K562 (cell line): Measurements from ENCODE around the gene NELFE. TPM values are rescaled to one million over a fixed set of nuclear protein-coding genes. Genes with fewer than 3 reads are reported as not detected.

Source experiments
- ARHGAP35 ChIP-seq: fragments of 450-650 bp; IDR thresholded peaks from 2 replicates; pipeline ENCODE4 v1.6.1; 2018; ENCODE audit not compliant: partially characterized antibody
- BACH1 ChIP-seq: fragments of 200-800 bp; sonication (Bioruptor generic); IDR thresholded peaks from 2 replicates; pipeline ENCODE4 v1.6.1; 2016; ENCODE audit warnings: missing genetic modification characterization, missing compliant biosample characterization
- CCAR2 ChIP-seq: fragments of 200-400 bp; formaldehyde crosslinking; IDR thresholded peaks from 2 replicates; pipeline ENCODE4 v1.6.1; 2017; ENCODE audit warnings: mild to moderate bottlenecking, low read depth, low read length
- CEBPG ChIP-seq, 3 experiments: fragments of 200-800 bp in 1 of 3; sonication (Bioruptor generic) in 1 of 3; sonication (generic) in 1 of 3; formaldehyde crosslinking in 1 of 3; IDR thresholded peaks in 2 of 3; conservative IDR thresholded peaks in 1 of 3; 2 replicates each; pipeline versions ENCODE4 v1.6.1 to v1.8.0; 2016 to 2022; ENCODE audit warnings: missing compliant biosample characterization in 2 of 3, missing genetic modification characterization in 2 of 3, mild to moderate bottlenecking in 1 of 3, missing genetic modification reagents in 1 of 3
- FOXP1 ChIP-seq: sonication (generic); formaldehyde crosslinking; IDR thresholded peaks from 2 replicates; pipeline ENCODE4 v1.8.0; 2022; ENCODE audit warnings: mild to moderate bottlenecking, missing genetic modification reagents
- HNRNPK ChIP-seq: fragments of 200-400 bp; formaldehyde crosslinking; IDR thresholded peaks from one replicate; pipeline ENCODE4 v1.6.1; 2018; ENCODE audit warnings: mild to moderate bottlenecking, low read depth, low read length; ENCODE audit not compliant: poor library complexity, severe bottlenecking
- MXI1 ChIP-seq: IDR thresholded peaks from 2 replicates; pipeline ENCODE4 v1.6.1; 2011; ENCODE audit warnings: low read depth, mild to moderate bottlenecking, improper control_type of control experiment, low read length
- PHB ChIP-seq: fragments of 250-450 bp; sonication (Bioruptor Pico); IDR thresholded peaks from 2 replicates; pipeline ENCODE4 v1.5.0; 2021
- PRMT5 ChIP-seq: sonication (generic); formaldehyde crosslinking; IDR thresholded peaks from 2 replicates; pipeline ENCODE4 v1.5.0; 2020; ENCODE audit warnings: missing genetic modification reagents
- SMAD2 ChIP-seq: fragments of 150-350 bp; IDR thresholded peaks from 2 replicates; pipeline ENCODE4 v1.6.1; 2014; ENCODE audit warnings: low read depth, mild to moderate bottlenecking, low read length
- SPI1 ChIP-seq: IDR thresholded peaks from 2 replicates; pipeline ENCODE4 v1.6.1; 2011; ENCODE audit warnings: low read depth, low read length, control low read depth, borderline replicate concordance
- ZBTB17 ChIP-seq: fragments of 450-650 bp; formaldehyde crosslinking; IDR thresholded peaks from 2 replicates; pipeline ENCODE4 v1.4.0; 2020; ENCODE audit warnings: mild to moderate bottlenecking
- ZFP30 ChIP-seq: fragments of 250-450 bp; sonication (Bioruptor Pico); IDR thresholded peaks from 2 replicates; pipeline ENCODE4 v1.8.0; 2022; ENCODE audit warnings: moderate library complexity, mild to moderate bottlenecking, inconsistent platforms, borderline replicate concordance
- ZNF253 ChIP-seq: fragments of 250-450 bp; sonication (Bioruptor Pico); conservative IDR thresholded peaks from 2 replicates; pipeline ENCODE4 v1.6.1; 2021; ENCODE audit warnings: mild to moderate bottlenecking
- ZNF695 ChIP-seq: fragments of 450-650 bp; formaldehyde crosslinking; IDR thresholded peaks from 2 replicates; pipeline ENCODE4 v1.4.0; 2020; ENCODE audit warnings: mild to moderate bottlenecking, moderate library complexity
- ZNF75A ChIP-seq: fragments of 450-650 bp; formaldehyde crosslinking; IDR thresholded peaks from 2 replicates; pipeline ENCODE4 v1.4.0; 2020; ENCODE audit warnings: mild to moderate bottlenecking
- ZNF766 ChIP-seq: fragments of 200-800 bp; sonication (Bioruptor generic); conservative IDR thresholded peaks from 2 replicates; pipeline ENCODE4 v1.6.1; 2016; ENCODE audit warnings: missing genetic modification characterization, missing compliant biosample characterization
- polyA plus RNA-seq, 8 experiments: library from polyadenylated mRNA; depleted of rRNA in 4 of 8; stranded (reverse) in 5 of 8; unstranded in 3 of 8; fragments of >200 nt; fragmentation: Nextera tagmentation in 2 of 8; fragmentation: Illumina TruSeq in 1 of 8; extraction: Ambion mirVana in 2 of 8; extraction: Trizol in 1 of 8; gene quantifications; 2 replicates each; pipeline versions ENCODE4 v1.2.1 to v1.2.3, GENCODE V29; 2011 to 2014; ENCODE audit warnings: inconsistent platforms in 1 of 8, missing spikeins in 1 of 8
- total RNA-seq, 7 experiments: library from RNA; depleted of rRNA in 6 of 7; stranded (reverse); fragments of >200 nt in 6 of 7; fragmentation: Illumina TruSeq in 2 of 7; extraction: Trizol in 2 of 7; gene quantifications; 2 replicates each; pipeline versions ENCODE4 v1.2.1 to v1.2.3, GENCODE V29; 2011 to 2021; ENCODE audit warnings: low replicate concordance in 1 of 7
- TF ChIP-seq, protein P1 (sequence below), 2 experiments: fragments of 450-650 bp; formaldehyde crosslinking in 1 of 2; IDR thresholded peaks; 2 replicates each; pipeline versions ENCODE4 v1.4.0 to v1.6.1; 2014 to 2020; ENCODE audit warnings: mild to moderate bottlenecking in 2 of 2, borderline replicate concordance in 1 of 2, low read depth in 1 of 2
- TF ChIP-seq, protein P2 (sequence below): fragments of 200-800 bp; sonication (Bioruptor generic); IDR thresholded peaks from 2 replicates; pipeline ENCODE4 v1.6.1; 2017; ENCODE audit warnings: missing genetic modification characterization, missing compliant biosample characterization
- TF ChIP-seq, protein P3 (sequence below): sonication (generic); formaldehyde crosslinking; IDR thresholded peaks from 2 replicates; pipeline ENCODE4 v1.9.0; 2022; ENCODE audit warnings: mild to moderate bottlenecking, missing genetic modification reagents

The NELFE gene
- total and polyA plus RNA-seq, 9 of the 15 experiments (the other 6 are each of a cell fraction or from before 2014, with no cell fraction given) = 15.2 to 157 (median 91.5) TPM

DNA sequence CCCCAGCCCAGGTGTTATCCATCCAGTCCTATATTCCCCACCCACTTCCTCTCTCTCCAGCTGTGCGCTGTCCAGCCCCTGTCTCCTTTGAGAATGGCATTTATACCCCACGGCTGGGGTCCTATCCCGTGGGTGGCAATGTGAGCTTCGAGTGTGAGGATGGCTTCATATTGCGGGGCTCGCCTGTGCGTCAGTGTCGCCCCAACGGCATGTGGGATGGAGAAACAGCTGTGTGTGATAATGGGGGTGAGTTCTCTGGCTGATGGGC, 30.2 kb downstream of the NELFE start (continued):
- no peak for TF ChIP-seq PHB (CRISPR knock-in tag)
- TF ChIP-seq ZFP30 (CRISPR knock-in tag) = no peak
- TF ChIP-seq ZNF75A (CRISPR knock-in tag) = no peak
- TF ChIP-seq PRMT5 (CRISPR knock-in tag) = no peak
- TF ChIP-seq, protein P1, sequence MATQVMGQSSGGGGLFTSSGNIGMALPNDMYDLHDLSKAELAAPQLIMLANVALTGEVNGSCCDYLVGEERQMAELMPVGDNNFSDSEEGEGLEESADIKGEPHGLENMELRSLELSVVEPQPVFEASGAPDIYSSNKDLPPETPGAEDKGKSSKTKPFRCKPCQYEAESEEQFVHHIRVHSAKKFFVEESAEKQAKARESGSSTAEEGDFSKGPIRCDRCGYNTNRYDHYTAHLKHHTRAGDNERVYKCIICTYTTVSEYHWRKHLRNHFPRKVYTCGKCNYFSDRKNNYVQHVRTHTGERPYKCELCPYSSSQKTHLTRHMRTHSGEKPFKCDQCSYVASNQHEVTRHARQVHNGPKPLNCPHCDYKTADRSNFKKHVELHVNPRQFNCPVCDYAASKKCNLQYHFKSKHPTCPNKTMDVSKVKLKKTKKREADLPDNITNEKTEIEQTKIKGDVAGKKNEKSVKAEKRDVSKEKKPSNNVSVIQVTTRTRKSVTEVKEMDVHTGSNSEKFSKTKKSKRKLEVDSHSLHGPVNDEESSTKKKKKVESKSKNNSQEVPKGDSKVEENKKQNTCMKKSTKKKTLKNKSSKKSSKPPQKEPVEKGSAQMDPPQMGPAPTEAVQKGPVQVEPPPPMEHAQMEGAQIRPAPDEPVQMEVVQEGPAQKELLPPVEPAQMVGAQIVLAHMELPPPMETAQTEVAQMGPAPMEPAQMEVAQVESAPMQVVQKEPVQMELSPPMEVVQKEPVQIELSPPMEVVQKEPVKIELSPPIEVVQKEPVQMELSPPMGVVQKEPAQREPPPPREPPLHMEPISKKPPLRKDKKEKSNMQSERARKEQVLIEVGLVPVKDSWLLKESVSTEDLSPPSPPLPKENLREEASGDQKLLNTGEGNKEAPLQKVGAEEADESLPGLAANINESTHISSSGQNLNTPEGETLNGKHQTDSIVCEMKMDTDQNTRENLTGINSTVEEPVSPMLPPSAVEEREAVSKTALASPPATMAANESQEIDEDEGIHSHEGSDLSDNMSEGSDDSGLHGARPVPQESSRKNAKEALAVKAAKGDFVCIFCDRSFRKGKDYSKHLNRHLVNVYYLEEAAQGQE (IDR thresholded peaks at IDR 0.05; ENCODE audit: borderline replicate concordance) = peak; percentile 15; the same call in 1 of the 2 replicates
- TF ChIP-seq, protein P1 (CRISPR knock-in tag; IDR thresholded peaks at IDR 0.05; ENCODE audit: low read depth) = no peak
- TF ChIP-seq CEBPG (CRISPR knock-in tag; IDR thresholded peaks at IDR 0.05) = 0 out of 2 replicates have a peak, but pooled peaks have one; percentile 7
- no peak for TF ChIP-seq CEBPG (tag; conservative IDR thresholded peaks at IDR 0.05 in 1 of 2, IDR thresholded peaks at IDR 0.05 in 1 of 2)
- TF ChIP-seq FOXP1 (CRISPR knock-in tag) = no peak
- no peak for TF ChIP-seq ZNF695 (CRISPR knock-in tag)
- no peak for TF ChIP-seq BACH1 (tag)
- no peak for TF ChIP-seq ARHGAP35
- TF ChIP-seq SMAD2 = no peak
- TF ChIP-seq ZBTB17 (CRISPR knock-in tag) = no peak
- TF ChIP-seq SPI1 = peak; percentile 43; the same call in 1 of the 2 replicates
- no peak for TF ChIP-seq CCAR2
- TF ChIP-seq, protein P2, sequence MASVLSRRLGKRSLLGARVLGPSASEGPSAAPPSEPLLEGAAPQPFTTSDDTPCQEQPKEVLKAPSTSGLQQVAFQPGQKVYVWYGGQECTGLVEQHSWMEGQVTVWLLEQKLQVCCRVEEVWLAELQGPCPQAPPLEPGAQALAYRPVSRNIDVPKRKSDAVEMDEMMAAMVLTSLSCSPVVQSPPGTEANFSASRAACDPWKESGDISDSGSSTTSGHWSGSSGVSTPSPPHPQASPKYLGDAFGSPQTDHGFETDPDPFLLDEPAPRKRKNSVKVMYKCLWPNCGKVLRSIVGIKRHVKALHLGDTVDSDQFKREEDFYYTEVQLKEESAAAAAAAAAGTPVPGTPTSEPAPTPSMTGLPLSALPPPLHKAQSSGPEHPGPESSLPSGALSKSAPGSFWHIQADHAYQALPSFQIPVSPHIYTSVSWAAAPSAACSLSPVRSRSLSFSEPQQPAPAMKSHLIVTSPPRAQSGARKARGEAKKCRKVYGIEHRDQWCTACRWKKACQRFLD = no peak
- TF ChIP-seq, protein P3, sequence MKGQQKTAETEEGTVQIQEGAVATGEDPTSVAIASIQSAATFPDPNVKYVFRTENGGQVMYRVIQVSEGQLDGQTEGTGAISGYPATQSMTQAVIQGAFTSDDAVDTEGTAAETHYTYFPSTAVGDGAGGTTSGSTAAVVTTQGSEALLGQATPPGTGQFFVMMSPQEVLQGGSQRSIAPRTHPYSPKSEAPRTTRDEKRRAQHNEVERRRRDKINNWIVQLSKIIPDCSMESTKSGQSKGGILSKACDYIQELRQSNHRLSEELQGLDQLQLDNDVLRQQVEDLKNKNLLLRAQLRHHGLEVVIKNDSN = peak; percentile 19; the same call in 1 of the 2 replicates
- TF ChIP-seq ZNF766 = no peak
- TF ChIP-seq MXI1 = no peak
- TF ChIP-seq ZNF253 (CRISPR knock-in tag) = no peak
- TF ChIP-seq HNRNPK = no peak
